CD4-positive, alpha-beta T cell treated with Interleukin-2 at 100 ng/mL for 4 hours (primary cell): ENCODE results near the gene OSBPL8.
"Not testable (repeated sequence)": the region's sequence is repeated elsewhere in the genome, so short reads cannot be mapped to it uniquely, and the experiment has no call there.

Experiments
- DNase-seq: peaks from one replicate; pipeline ENCODE4 v3.0.0-alpha.2; 2020; ENCODE audit warnings: low spot score

The OSBPL8 gene

GRCh38 chr12:76520348-76520747 is 39.2 kb downstream of the OSBPL8 start:
- DNase-seq, result no peak

- DNase-seq, result no peak
Observed at GRCh38 chr12:76519538-76519937, 40.0 kb downstream of the OSBPL8 start.

DNA sequence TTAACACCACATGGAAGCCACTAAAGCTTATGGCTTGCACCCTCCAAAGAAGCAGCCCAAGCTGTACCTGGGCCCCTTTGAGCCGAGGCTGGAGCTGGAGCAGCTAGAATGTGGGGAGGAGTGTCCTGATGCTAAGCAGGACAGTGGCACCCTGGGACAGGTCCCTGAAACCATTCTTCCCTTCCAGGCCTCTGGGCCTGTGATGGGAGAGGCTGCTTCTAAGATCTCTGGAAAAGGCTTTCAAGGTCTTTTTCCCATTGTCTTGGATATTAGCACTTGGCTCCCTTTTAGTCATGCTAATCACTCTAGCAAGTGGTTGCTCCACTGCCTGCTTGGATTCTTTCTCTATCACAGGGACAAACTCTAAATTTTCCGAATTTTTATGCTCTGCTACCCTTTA is 40.9 kb downstream of the OSBPL8 start:
- no peak for DNase-seq

DNA sequence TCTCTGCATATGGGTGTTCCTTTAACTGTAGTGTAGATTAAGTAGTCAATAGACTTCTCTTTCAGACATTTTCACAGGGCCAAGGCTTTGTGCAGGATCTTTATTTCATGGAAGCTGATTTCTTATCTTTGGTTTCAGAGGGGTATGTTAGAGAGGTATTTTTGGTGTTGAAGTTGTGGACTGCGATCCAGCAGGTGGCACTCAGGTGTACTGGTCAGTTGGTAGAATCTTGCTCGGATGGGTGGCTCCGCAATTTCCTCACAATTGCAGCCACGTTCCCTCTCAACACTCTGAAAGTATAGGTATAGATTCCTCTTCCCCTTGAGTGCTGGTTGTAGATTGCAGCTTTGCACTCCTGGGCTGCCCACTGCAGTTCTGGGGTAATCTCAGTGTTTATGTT is 44.3 kb downstream of the OSBPL8 start:
- DNase-seq, result no peak

DNA sequence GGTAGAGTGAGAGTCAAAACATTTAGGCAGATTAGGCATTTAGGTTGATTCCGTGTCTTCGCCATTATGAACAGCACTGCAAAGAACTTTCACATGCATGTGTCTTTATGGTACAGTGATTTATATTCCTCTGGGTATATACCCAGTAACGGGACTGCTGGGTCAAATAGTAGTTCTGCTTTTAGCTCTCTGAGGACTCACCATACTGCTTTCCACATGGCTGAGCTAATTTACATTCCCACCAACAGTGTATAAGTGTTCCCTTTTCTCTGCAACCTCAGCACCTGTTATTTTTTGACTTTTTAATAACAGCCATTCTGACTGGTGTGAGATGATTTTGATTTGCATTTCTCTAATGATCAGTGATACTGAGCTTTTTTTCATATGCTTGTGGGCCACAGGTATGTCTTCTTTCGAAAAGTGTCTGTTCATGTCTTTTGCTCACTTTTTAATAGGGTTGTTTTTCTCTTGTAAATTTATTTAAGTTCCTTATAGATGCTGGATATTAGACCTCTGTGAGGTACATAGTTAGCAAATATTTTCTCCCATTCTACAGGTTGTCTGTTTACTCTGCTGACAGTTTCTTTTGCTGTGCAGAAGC is 48.4 kb downstream of the OSBPL8 start:
- DNase-seq, result not testable (repeated sequence)

- DNase-seq, result no peak
Observed at GRCh38 chr12:76508128-76508980, 51.2 kb downstream of the OSBPL8 start.

DNA sequence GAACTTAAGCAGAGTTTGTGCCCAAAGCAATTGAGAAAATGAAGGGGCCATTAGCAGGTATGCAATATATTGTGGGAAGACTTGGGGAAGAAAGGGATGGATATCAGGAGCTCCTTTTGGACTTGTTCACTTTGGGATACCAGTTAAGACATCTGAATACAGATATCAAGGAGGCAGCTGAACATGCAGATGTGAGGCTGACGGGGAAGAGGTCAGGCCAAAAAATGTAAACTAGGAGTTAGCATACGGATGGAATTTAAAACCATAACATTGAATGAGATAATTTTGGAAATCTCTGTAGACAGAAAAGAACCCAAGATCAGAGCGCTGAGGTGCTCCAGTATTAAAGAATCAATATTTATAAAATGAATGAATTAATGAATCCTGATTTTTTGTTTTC is 53.4 kb downstream of the OSBPL8 start:
- no peak for DNase-seq

DNA sequence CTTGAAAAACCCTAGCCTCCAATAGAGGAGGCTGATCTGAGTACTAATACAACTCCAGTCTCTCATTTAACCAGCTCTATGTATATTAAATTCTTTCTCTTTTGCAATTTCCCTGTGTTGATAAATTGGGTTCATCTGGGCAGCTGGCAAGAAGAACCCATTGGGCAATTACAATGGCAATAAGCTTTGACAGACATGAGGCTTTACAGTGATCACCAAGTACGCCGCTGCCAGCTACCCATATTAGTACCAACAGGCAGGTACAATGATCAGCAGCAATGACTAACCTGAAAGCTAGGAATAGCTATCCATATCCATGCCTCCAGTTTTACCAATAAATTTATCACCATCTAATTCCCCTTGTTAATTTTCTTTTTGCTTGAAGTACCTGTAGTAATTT is 54.5 kb downstream of the OSBPL8 start:
- no peak for DNase-seq

GRCh38 chr12:76504606-76505005 is 55.0 kb downstream of the OSBPL8 start:
- no peak for DNase-seq

- no peak for DNase-seq
Observed at GRCh38 chr12:76503957-76504356, 55.6 kb downstream of the OSBPL8 start.

GRCh38 chr12:76501390-76501789 is 58.2 kb downstream of the OSBPL8 start:
- no peak for DNase-seq

- DNase-seq, result not testable (repeated sequence)
Observed at GRCh38 chr12:76499136-76499535, 60.4 kb downstream of the OSBPL8 start.

GRCh38 chr12:76495556-76495955 is 64.0 kb downstream of the OSBPL8 start:
- no peak for DNase-seq

- no peak for DNase-seq
Observed at GRCh38 chr12:76491292-76491691, 68.3 kb downstream of the OSBPL8 start.

GRCh38 chr12:76490763-76491162 is 68.8 kb downstream of the OSBPL8 start:
- DNase-seq, result no peak

DNA sequence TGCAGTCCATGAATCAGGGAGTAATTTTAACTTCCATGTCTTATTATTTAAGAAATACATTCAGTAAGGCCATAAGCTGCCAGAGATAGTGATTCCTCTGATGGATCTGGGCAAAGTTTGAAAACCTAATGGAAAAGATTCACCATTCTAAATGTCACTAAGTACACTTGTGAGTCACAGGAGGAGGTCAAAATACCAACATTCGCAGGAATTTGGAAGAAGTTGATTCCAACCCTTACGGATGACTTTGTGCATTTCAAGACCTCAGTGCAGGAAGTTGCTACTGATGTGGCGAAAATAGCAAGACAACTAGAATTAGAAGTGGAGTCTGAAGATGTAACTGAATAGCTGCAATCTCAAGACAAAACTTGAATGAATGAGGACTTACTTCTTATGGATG is 69.8 kb downstream of the OSBPL8 start:
- DNase-seq, result no peak

GRCh38 chr12:76486011-76486410 is 73.6 kb downstream of the OSBPL8 start:
- no peak for DNase-seq

DNA sequence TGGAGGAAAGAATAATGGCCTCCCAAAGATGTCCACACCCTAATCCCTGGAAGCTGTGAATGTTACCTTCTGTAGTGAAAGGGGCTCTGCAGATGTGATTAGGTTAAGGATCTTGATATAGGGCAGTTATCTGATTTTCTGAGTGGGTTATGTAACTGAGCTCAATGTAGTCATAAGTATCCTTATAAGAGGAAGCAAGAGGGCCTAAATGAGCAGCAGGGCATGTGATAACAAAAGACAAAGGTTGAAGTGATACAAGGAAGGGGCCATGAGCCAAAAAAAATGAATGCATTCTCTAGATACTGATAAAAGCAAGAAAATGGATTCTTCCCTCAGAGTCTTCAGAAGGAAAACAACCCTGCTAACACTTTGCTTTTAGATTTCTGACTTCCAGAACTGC is 78.8 kb downstream of the OSBPL8 start:
- no peak for DNase-seq

DNA sequence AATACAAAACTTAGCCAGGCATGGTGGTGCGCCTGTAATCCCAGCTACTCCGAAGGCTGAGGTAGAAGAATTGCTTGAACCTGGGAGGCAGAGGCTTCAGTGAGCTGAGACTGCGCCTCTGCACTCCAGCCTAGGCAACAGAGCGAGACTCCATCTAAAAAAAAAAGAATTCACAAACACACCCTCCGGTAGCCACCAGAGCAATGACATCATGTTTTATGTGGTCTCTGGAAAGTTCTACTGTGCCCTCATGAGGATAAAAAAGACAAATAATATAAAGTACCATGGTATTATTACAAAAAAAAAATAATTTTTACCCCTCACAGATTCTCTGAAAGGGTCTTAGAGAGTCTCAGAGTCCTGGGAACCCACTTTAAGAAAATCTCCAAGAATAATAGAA is 81.5 kb downstream of the OSBPL8 start:
- DNase-seq, result no peak

DNA sequence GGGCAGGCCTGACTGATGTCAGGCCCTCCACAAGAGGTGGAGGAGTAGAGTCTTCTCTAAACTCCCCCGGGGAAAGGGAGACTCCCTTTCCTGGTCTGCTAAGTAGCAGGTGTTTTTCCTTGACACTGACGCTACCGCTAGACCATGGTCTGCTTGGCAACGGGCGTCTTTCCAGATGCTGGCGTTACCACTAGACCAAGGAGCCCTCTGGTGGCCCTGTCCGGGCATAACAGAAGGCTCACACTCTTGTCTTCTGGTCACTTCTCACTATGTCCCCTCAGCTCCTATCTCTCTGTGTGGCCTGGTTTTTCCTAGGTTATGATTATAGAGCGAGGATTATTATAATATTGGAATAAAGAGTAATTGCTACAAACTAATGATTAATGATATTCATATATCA is 86.7 kb downstream of the OSBPL8 start:
- not testable (repeated sequence) for DNase-seq

- DNase-seq, result no peak
Observed at GRCh38 chr12:76471579-76471978, 88.0 kb downstream of the OSBPL8 start.

DNA sequence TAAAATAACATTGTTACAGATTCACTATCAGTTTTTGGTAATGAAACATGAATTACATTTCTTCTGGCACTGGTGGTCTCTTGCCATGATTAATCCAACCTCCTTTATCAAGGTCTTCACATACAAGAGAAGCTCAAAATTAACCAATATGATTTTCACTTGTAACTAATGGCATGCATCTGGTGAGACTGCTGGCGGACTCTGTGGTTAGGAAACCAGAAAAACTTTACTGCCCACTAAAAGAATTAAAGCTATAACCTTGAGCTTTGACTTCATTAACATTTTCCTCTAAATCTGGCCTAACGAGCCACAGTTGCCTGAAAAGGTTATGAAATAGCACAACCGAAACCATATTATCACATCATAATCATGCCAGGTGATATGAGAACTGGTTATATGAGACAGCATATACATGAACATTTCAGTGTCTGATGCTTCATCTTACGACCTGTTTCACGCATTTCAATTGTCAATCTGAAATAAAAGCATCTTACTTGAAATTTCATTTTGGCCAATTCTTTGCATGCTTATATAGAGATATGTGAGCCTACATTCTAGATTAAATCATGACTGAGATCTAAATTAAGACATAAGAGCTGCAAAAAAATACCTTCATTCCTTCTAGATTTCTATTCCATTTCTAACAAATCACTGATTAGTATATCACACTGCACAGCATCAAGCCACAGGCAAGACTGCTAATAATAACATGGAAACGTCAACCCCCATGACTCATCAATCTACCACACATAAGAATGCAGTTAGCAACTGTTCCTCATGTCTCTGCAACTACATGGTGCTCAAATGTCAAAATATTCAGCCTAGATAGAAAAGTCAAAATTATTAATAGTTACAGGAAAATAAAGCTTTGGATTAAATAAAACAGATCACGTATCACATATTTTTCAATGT is 89.3 kb downstream of the OSBPL8 start:
- DNase-seq, result peak; percentile 53
